ENCODE results near the gene BAG2.

DNA sequence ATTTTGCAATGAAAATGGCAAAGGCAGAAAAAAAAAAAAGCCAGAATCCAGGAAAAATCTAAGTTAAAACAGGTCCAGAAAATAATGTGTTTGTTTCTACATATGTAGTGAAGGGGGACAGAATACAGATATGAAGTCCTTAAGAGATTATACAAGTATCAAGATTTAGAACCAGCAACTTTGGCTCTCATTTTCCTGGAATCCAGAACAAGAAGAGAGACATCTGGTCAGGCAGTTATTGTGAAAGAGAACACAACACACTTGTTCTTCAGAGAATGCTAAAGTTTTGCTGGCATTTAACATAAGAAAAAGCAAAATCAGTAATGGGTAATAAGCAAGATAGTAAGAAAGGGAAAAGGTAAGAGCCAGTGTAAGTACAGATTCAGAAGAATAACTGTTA is 21.1 kb downstream of the BAG2 start:
- TF ChIP-seq, protein P1, sequence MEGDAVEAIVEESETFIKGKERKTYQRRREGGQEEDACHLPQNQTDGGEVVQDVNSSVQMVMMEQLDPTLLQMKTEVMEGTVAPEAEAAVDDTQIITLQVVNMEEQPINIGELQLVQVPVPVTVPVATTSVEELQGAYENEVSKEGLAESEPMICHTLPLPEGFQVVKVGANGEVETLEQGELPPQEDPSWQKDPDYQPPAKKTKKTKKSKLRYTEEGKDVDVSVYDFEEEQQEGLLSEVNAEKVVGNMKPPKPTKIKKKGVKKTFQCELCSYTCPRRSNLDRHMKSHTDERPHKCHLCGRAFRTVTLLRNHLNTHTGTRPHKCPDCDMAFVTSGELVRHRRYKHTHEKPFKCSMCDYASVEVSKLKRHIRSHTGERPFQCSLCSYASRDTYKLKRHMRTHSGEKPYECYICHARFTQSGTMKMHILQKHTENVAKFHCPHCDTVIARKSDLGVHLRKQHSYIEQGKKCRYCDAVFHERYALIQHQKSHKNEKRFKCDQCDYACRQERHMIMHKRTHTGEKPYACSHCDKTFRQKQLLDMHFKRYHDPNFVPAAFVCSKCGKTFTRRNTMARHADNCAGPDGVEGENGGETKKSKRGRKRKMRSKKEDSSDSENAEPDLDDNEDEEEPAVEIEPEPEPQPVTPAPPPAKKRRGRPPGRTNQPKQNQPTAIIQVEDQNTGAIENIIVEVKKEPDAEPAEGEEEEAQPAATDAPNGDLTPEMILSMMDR (IDR thresholded peaks at IDR 0.05; ENCODE audit: poor library complexity, severe bottlenecking) = no peak
- TF ChIP-seq, protein P2, sequence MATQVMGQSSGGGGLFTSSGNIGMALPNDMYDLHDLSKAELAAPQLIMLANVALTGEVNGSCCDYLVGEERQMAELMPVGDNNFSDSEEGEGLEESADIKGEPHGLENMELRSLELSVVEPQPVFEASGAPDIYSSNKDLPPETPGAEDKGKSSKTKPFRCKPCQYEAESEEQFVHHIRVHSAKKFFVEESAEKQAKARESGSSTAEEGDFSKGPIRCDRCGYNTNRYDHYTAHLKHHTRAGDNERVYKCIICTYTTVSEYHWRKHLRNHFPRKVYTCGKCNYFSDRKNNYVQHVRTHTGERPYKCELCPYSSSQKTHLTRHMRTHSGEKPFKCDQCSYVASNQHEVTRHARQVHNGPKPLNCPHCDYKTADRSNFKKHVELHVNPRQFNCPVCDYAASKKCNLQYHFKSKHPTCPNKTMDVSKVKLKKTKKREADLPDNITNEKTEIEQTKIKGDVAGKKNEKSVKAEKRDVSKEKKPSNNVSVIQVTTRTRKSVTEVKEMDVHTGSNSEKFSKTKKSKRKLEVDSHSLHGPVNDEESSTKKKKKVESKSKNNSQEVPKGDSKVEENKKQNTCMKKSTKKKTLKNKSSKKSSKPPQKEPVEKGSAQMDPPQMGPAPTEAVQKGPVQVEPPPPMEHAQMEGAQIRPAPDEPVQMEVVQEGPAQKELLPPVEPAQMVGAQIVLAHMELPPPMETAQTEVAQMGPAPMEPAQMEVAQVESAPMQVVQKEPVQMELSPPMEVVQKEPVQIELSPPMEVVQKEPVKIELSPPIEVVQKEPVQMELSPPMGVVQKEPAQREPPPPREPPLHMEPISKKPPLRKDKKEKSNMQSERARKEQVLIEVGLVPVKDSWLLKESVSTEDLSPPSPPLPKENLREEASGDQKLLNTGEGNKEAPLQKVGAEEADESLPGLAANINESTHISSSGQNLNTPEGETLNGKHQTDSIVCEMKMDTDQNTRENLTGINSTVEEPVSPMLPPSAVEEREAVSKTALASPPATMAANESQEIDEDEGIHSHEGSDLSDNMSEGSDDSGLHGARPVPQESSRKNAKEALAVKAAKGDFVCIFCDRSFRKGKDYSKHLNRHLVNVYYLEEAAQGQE (IDR thresholded peaks at IDR 0.05; ENCODE audit: borderline replicate concordance) = no peak
- TF ChIP-seq RAD21 (conservative IDR thresholded peaks at IDR 0.05) (no peak), POLR2AphosphoS5 (IDR thresholded peaks at IDR 0.05) (no peak), EZH2 (IDR thresholded peaks at IDR 0.05; ENCODE audit: borderline replicate concordance, insufficient read depth, low read length, poor library complexity, severe bottlenecking) (no peak), EP300 (conservative IDR thresholded peaks at IDR 0.05; ENCODE audit: poor library complexity, severe bottlenecking) (no peak), SMC3 (conservative IDR thresholded peaks at IDR 0.05; ENCODE audit: poor library complexity) (no peak), TAF1 (IDR thresholded peaks at IDR 0.05; ENCODE audit: low read depth) (no peak), MXI1 (conservative IDR thresholded peaks at IDR 0.05; ENCODE audit: poor library complexity, severe bottlenecking) (no peak)
